Neural crest cell (in vitro differentiated cells): Measurements from ENCODE around the gene HAVCR1. TPM values are rescaled to one million over a fixed set of nuclear protein-coding genes. Genes with fewer than 3 reads are reported as not detected.

Experiments
- DNase-seq: peaks from one replicate; pipeline ENCODE4 v3.0.0; 2021; ENCODE audit warnings: low read depth, mixed read lengths, low spot score
- H3K27ac Mint-ChIP-seq: one replicate; pipeline ENCODE4 v1.8.0; 2021; ENCODE audit warnings: mild to moderate bottlenecking, mixed read lengths; ENCODE audit not compliant: unreplicated experiment
- H3K27me3 Mint-ChIP-seq: 2 replicates; pipeline ENCODE4 v1.8.0; 2021; ENCODE audit warnings: low read depth, mild to moderate bottlenecking, mixed read lengths
- H3K36me3 Mint-ChIP-seq: 2 replicates; pipeline ENCODE4 v1.8.0; 2021; ENCODE audit warnings: low read depth, mild to moderate bottlenecking, mixed read lengths
- H3K4me1 Mint-ChIP-seq: 2 replicates; pipeline ENCODE4 v1.8.0; 2021; ENCODE audit warnings: mixed read lengths
- H3K4me3 Mint-ChIP-seq: one replicate; pipeline ENCODE4 v1.8.0; 2021; ENCODE audit warnings: mild to moderate bottlenecking, mixed read lengths
- H3K9me3 Mint-ChIP-seq: 2 replicates; pipeline ENCODE4 v1.8.0; 2021; ENCODE audit warnings: mixed read lengths
- long read RNA-seq: library from polyadenylated mRNA; unstranded; transcript quantifications from one replicate; pipeline ENCODE4 v2.0.0, GENCODE V29; 2020
- total RNA-seq: library from RNA; stranded (reverse); gene quantifications from 2 replicates; pipeline ENCODE4 v1.2.1, GENCODE V29; 2021
- TF ChIP-seq, protein P1 (sequence below): fragments of 200-600 bp; sonication (generic); conservative IDR thresholded peaks from 2 replicates; pipeline ENCODE4 v1.5.0; 2021; ENCODE audit warnings: antibody characterized with exemption, mild to moderate bottlenecking

Gene HAVCR1
- not detected in 2 replicates for total RNA-seq
- long read RNA-seq = 0 reads

- peaks cover 8% of the 10 kb centered on the region for H3K4me1 Mint-ChIP-seq
- no peak for DNase-seq
- no peaks in the 10 kb centered on the region for H3K27me3 Mint-ChIP-seq
- H3K27ac Mint-ChIP-seq = no peak within 1 kb of the TSS
- no peaks in the 10 kb centered on the region for H3K36me3 Mint-ChIP-seq
- no peak within 1 kb of the TSS for H3K4me3 Mint-ChIP-seq
- no peaks in the 10 kb centered on the region for H3K9me3 Mint-ChIP-seq
- TF ChIP-seq, protein P1, sequence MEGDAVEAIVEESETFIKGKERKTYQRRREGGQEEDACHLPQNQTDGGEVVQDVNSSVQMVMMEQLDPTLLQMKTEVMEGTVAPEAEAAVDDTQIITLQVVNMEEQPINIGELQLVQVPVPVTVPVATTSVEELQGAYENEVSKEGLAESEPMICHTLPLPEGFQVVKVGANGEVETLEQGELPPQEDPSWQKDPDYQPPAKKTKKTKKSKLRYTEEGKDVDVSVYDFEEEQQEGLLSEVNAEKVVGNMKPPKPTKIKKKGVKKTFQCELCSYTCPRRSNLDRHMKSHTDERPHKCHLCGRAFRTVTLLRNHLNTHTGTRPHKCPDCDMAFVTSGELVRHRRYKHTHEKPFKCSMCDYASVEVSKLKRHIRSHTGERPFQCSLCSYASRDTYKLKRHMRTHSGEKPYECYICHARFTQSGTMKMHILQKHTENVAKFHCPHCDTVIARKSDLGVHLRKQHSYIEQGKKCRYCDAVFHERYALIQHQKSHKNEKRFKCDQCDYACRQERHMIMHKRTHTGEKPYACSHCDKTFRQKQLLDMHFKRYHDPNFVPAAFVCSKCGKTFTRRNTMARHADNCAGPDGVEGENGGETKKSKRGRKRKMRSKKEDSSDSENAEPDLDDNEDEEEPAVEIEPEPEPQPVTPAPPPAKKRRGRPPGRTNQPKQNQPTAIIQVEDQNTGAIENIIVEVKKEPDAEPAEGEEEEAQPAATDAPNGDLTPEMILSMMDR = no peak
These were observed at the start of gene HAVCR1 for GRCh38 chr5:157059093-157059539. TSS of gene HAVCR1 (minus strand) at chr5:157059116. CDS start at chr5:157057943, 1,173 bp downstream.

- TF ChIP-seq, protein P1 = no peak
- Mint-ChIP-seq H3K27me3 (no peaks in the 10 kb centered on the region), H3K4me3 (no peak overlapping the region), H3K4me1 (peaks cover 20% of the 10 kb centered on the region), H3K9me3 (no peaks in the 10 kb centered on the region), H3K36me3 (no peaks in the 10 kb centered on the region), H3K27ac (peak overlapping the region; percentile 67)
- DNase-seq = no peak
These were observed 48.6 kb upstream of the HAVCR1 start for GRCh38 chr5:157107508-157107907.

- H3K27me3 Mint-ChIP-seq = no peaks in the 10 kb centered on the region
- peak overlapping the region; percentile 67 for H3K27ac Mint-ChIP-seq
- H3K9me3 Mint-ChIP-seq = no peaks in the 10 kb centered on the region
- DNase-seq = no peak
- no peak overlapping the region for H3K4me3 Mint-ChIP-seq
- no peaks in the 10 kb centered on the region for H3K36me3 Mint-ChIP-seq
- peaks cover 20% of the 10 kb centered on the region for H3K4me1 Mint-ChIP-seq
- TF ChIP-seq, protein P1 = no peak
These were observed 47.9 kb upstream of the HAVCR1 start for GRCh38 chr5:157106630-157107461.

- H3K27me3 Mint-ChIP-seq = no peaks in the 10 kb centered on the region
- no peaks in the 10 kb centered on the region for H3K36me3 Mint-ChIP-seq
- no peak overlapping the region for H3K4me3 Mint-ChIP-seq
- no peak for DNase-seq
- peaks cover 5% of the 10 kb centered on the region for H3K4me1 Mint-ChIP-seq
- H3K9me3 Mint-ChIP-seq = no peaks in the 10 kb centered on the region
- H3K27ac Mint-ChIP-seq = peak overlapping the region; percentile 13
- TF ChIP-seq, protein P1 = no peak
These were observed 41.3 kb upstream of the HAVCR1 start for GRCh38 chr5:157100140-157100679.

DNA sequence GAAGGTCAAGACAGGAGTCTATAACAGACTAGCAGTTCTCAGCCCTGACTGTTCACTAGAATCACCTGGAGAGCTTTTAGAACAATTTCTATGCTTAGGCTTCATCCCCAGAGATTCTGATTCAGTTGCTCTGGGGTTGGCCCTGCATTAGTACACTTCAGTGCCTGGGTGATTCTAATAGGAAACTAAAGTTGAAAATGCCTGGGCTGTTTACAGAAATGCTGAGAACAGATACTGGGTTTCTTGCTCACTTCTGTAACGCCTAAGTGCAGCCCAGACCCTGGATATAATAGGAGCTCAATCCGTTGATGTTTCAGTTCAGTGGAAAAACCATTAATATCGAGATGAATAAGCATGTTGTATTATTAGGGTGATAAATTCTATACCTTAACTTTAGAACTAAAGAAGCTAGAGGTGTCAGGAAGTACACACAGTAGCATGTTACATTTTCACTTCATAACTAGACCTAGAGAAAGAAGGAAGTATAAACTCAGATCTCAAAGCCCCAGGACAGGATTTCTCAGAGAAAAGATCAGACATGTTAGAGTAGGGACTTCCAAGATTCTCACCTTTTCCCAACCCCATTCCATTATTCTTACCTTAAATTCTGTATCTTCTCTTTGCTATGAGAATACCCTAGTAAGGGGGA lies 29.6 kb upstream of the HAVCR1 start:
- Mint-ChIP-seq H3K4me3 (no peak overlapping the region), H3K36me3 (no peaks in the 10 kb centered on the region), H3K27ac (no peak overlapping the region), H3K27me3 (no peaks in the 10 kb centered on the region), H3K4me1 (no peaks in the 10 kb centered on the region), H3K9me3 (no peaks in the 10 kb centered on the region)
- no peak for DNase-seq
- TF ChIP-seq, protein P1 = no peak
